DMS53 treated with DMSO at 0.1 percent for 48 hours (cell line): ENCODE data around the gene SCAMP4.

Source experiments
- DNase-seq: peaks from one replicate; lab custom pipeline; 2025; ENCODE audit not compliant: unreplicated experiment; lab: John Stamatoyannopoulos, UW

The SCAMP4 gene

DNA sequence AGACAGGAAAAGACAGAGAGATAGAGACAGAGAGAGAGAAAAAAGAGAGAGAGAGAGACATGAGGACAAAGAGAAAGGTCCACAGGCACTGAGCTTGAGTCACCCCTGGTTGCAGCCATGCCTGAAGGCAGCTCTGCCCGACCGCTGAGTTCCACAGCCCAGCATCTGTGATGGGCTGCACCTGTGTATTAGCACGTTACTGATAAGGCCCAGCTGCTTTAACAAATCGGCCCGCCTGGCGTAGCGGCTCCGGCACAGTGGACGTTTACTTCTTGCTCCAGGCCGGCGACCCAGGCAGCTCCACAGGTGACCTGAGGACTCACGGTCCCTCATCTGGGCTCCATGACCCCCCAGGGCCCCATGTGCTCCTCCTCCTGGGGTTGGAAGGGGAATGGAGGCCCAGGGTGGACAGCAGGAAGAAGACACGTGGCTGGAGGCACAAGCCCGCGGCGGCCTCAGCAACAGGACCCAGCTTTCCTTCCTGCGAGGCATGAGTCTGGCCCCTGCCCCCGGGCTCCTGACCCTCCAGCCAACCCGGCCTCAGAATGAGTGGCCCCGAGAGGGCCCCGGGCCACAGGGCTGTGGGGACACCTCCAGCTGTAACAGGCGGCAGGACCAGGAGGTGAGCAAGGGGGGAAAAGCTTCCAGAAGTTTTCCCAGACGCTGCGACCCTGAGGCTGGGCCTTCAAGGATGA lies 31.9 kb downstream of the SCAMP4 start:
- DNase-seq: no peak

DNA sequence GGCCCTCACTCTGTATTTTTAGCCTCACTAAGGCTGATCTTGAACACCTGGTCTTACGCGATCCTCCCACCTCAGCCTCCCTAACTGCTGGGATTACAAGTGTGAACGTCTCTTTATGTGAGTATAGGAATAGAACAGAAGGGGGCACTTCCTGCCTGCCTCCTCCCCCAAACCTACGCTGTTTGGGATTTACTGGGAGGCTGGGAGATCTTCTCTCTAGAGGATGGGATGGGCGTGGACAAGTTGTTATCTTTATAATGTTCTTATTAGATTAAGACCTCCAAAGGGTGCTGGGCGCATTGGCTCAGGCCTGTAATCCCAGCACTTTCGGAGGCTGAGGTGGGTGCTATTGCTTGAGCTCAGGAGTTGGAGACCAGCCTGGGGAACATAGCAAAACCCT lies 32.9 kb downstream of the SCAMP4 start:
- DNase-seq: no peak

DNA sequence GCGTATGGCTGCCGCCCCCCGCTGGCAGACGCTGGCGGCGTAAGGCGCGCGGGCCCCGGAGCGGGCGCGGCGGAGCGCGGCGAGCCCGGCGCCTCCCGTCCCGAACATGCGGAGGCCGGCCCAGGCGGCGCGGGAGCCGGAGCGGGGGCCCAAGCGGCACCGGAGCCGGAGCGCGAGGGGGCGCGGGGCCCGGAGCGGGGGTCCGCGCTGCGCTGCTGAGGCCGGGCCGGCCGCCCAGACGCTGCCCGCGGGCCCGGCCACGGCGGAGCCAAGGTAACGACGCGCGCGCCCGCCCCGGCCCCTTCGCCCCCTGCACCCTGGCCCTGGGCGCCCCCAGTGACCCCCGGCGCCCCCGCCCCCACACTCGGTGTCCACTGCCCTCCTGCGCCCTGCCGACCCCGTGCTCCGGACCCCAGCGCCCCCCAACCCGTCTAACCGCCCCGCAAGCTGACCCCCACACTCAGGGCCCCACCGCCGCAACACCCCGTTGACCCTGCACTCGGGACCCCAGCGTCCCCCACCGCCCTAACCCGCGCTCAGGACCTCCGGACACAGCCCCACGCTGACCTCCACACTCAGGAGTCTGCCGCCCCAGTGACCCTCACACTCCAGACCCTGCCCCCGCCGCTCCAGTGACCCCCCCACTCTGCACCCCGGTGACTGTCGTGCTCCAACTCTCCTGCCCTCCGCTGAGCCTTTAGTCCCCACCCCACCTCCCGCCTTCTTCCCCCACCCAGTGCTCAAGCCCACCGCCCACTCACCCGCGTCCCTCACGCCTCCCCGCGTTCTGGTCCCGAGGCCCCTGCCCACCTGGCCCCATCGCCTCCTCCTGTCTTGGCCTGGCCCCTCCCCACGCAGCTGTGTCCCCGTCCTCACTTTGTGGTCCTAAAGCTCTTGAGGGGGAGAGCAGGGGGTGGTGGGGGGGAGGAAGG lies 36.2 kb downstream of the SCAMP4 start, which contains the start of gene CSNK1G2:
Gene CSNK1G2, plus strand, starts transcription at position 27 of the 932 bp plus-strand sequence. CDS start 28,601 bp downstream, outside the sequence.
- no peak for DNase-seq

DNA sequence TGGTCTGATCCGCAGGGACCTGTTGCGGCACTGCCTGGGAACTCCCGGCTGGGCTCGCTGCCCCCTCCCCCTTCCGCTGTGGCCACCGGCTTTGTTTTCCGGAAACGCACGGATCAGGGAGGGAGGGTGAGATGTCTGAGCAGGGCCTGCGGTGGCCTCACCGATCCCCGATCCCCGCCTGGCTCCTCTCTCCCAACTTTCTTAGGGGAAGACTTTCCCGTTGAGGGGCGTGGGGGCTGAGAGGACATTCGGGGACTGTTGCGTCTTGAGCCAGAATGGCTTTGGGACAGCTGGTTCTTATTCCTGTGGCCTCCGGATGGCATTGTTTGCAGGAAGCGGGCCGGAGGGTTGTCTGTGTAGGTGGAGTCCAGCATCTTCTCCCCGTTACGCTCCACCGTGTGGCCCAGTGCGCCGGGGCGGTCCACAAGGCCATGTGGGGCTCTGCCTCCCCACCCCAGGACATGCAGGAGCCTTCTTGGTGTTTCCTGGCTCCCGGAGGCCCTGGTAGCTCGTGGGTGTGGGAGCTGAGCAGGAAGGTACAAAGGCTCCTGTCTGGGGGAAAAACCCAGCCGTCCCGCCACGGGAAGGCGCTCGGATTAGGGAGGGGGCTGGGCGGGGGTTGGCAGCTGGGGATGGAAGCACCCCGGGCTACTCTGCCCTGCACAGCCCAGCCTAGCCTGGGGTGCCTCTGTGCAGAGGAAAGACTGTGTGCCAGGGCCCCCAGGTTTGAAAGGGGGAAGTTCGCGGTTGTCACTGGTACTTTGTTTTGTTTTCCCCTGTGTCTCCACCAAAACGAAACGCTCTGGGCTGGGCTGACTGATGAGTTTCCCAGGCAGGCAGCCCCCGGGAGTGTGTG lies 37.1 kb downstream of the SCAMP4 start:
- DNase-seq: peak; percentile 26

DNA sequence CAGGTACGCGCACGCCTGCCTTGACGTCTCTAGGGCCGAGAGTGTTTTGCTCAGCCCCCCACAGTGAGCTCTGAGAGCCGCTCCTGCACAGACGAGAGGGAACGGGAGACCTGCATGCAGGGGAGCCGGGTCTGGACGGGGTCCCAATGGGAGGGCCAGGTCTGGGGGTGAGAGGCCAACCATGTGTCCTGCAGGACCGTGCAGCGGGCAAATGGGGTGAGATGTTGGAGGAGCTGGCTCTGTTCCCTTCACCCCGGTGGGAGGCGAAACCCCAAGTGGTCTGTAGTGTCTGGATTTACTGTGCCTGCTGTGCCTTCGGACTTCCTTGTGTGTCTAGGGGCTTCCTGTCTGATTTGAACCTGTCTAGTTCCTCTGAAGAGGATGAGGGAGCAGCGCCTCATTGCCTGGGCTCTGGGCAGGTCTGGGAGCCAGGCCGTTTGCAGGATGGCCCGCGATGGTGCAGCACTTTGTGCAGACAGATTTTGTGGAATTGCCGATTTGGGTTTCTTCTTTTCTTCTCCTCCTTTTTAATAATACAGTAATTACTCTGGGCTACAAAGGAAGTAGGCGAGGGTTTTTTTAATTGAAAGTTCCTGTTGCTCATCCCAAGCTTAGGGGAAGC lies 37.8 kb downstream of the SCAMP4 start:
- no peak for DNase-seq

DNA sequence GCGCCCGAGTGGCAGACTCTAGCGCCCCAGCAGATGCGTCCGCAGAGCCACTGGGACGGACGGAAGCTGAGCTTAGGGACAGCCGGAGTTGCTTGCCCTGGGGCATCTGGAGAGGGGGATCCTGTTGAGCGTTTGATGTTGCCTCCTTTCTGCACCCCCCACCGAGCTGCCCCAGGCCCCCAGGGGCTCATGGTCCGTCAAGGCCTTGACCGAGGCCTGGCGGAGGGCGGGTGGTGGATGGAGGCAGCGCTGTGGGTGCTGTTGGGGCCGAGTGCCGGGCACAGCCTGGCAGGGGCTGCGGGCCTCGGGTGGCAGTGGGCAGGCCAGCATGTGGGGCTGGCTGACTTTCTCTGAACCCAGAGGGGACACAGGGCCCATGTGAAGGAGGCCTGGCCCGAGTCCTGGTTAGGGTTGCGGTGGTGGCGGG lies 38.5 kb downstream of the SCAMP4 start:
- DNase-seq: no peak

DNA sequence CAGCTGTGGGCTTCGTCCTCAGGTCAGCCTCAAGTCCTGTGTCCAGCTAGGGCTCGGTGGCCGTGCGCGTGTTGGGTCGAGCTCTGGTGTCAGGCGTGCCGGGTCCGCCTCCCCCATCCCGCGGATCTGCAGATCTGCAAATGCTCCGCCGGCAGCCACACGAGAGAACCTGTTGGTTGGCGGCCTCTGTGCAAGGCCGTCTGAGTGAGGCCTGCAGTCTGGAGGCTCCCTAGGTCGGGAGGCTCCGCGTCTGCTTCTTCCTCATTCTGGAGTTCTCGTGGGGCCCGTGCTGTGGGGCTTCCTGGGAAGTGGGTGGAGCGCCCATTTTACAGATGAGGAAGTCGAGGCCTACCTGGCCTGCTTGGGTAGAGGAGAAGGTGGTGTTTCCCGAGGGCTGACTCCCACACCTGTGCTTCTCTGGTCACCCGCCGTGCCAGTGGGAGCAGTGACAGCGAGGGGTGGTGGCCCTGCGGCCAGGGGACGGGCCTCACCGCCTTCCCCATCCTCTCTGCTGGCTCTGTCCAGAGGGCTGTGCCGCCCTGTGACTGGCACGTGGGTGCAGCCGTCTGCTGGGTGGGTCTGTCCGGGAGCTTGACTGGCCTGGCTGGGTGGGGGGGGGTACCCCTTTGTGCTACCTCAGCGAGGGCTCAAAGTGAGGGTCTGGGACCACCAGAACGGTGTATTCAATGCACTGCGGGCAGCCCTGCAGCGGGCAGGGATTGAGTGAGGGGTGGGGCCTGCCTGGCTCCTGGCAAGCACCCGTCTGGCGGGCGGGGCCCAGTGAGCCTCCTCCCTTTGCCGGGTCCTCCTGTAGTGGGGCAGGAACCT lies 39.1 kb downstream of the SCAMP4 start:
- DNase-seq: no peak

DNA sequence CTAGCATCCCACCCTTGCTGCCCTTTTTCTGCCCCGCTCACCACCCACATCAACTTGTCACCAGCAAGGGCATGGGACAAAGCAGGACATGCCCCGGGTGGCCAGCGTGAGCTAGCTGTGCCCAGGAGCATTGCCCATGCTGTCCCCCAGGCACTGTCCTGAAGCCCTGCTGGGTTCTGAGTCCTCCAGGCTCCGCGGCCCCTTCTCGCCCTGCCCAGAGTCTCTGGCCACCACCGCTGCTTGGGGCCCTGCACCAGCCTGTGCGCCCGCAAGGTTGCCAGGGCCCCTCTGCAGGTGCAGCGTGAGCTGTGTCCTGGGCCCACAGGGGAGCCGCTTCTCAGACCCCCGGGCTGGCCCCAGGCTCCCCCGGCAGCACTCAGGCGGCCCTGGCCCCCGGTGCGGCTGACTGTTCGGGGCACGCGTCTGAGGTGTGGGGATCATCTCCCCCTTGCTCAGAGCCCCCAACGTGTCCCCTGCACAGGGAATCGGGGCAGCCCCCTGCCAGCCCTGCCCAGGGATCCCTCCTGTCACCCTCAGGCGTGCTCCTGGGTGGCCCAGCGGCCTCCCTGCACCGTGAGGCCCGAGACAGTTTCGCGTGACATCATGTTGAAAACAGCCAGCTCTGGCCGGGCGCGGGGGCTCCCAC lies 39.8 kb downstream of the SCAMP4 start:
- DNase-seq: no peak

DNA sequence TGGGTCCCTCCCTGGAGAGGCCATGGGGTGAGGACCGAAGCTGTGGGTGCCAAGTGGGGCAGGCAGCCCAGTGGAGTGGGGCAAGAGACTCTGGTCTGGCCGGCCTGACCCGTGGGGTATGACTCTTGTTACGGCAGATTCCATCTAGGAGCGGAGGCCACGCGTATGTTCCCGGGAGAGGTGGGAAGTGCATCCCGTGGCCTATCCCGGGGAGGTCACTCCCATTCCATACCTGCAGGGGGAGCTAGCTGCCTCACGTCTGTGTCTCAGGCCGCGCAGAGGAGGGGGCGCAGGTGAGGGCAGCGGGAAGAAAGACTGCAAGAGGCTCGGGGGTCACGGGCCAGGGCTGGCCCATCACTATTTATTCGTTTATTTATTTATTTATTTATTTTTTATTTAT lies 40.7 kb downstream of the SCAMP4 start:
- no peak for DNase-seq

DNA sequence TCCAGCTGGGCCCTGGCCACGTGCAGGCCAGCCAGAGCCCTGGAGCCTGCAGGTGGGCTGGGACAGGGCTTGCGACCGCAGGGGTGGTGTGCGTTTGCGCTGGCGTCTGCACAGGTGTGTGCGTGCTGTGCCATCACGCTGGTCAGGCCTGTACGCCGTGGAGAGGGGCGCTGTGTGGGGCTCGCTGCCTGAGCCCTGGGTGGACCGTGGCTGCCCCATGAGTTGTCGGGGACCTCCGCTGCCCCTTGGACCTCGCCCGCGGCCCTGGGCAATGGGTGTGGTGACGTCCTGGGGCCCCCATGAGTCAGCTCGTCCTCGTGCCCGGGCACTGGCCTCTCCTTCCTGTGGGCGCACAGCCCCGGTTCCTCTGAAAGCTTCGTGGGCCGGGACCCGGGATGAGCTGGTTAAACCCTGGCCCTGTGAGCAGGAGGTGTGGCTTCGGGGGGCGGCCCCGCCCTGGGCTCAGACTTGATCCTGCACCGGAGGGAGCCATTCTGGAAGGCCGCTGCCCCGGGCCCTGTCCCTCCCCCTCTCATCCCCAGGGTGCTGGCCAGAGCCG lies 42.5 kb downstream of the SCAMP4 start:
- no peak for DNase-seq

DNA sequence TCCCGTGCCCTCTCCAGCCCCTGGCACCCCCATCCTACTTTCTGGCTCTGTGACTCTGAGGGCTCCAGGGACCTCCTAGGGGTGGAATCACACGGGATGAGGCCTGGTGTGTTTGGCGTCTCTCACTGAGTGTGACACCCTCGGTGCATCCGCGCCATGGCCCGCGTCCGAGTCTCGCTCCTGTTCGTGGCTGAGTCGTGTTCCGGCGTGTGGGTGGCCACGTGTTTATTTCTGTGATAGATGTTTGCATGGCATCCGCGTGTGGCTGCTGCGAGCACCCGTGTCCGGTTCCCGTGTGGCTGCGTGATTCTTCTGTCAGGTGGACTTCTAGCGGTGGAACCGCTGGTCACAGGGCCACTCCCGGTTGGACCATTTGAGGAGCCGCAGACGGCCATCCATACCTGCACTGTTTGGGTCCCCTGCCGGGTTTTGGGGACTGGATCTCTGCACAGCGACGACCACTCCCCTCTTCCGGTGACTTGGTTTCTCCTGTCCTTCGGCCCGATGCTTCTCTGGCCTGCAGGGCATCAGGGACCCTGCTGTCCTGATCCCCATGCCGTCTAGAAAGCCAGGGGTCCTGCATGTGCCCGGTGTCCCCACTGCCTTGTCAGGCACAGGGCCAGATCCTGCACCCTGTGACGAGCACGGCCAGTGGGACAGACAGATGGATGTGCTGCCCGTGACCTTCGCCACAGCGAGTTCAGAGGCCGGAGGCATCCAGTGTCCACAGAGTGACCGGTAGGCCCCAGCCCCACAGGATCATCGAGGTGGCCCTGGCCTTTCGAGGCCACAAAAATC lies 44.3 kb downstream of the SCAMP4 start:
- no peak for DNase-seq

DNA sequence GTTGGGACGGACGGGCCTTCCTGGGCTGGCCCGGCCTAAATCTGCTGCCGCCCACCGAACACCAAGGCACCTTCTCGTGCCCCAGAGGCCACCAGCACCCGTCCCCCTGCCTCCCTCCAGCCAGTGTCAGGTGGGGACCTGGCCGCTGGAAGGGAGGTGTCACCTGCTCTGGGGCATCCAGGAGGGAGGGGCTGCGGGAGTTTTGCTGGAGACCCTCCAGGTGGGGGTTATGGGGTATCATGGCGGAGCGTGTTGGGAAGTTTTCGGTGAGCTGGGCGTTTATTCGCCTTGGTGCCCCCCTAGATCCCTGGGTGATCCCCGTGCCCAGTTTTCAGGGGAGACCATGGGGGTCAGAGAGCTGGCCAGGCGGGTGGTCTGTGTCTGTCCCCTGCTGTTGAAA lies 45.4 kb downstream of the SCAMP4 start:
- no peak for DNase-seq

DNA sequence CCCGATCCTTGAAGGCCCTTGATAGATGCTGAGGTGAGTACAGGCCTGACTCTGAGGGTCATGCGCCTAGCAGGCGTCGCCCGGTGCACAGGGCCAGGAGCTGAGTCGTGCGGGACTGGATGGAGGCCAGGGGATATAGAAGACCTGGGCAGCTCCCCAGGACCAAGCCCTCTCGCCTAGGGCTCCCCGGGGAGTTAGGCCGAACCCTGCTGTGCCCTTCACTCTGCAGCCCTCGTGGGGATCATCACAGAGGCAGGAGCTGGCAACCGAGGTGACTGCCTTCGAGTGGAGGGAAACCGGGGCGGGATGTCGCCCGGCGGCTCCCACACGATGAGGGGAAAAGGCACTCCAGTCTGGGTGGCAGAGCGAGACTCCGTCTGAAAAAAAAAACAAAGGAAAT lies 47.4 kb downstream of the SCAMP4 start:
- no peak for DNase-seq

DNA sequence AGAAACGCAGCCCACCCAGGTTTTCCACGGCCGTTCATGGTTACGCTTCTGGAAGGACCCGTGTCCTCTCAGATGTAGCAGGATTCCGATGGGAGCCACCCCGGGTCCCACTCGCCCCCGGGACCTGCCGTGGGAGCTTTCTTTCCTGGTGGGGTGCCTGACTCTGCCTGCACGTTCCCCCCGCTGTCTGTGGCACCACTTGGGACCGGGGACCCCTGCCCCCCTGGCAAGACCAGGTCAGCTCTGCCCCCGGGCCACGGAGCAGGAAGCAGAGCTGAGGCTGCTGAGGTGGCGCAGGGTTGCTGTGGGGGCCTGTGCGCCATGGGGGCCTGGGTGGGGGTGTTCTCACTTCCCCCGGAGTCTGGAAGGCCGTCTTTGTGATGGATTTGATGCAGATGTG lies 47.8 kb downstream of the SCAMP4 start:
- DNase-seq: no peak

DNA sequence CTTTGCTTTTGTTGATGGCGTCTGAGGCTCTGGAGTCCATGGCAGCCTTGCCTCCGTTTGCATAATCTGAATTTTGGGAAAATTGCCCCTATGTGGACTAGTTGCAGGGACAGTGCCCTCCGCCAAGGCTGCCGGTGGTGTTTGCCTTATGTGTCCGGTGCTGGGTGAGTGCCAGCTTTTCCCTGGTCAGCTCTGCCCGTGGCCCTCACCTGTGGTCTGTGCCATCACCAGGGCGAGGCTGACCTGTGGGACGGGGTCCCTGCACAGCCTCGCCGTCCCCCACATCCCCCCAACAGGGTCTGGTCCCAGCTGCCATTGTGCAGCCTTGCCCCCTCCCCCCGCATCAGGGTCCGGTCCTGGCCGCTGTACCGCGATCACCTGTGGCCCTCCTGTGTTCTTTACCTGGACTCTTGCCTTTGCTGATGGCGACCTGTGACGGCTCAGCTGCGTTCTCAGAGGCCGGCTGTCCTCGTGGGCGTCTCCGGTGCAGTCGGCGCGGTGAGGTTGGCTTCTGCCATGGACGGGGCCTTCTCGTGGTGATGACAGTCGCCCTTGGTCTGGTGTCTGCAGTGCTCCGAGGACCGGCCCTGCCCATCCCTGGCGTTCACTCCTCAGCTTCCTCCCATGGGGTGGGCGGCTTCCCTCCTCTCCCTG lies 48.4 kb downstream of the SCAMP4 start:
- DNase-seq: no peak

DNA sequence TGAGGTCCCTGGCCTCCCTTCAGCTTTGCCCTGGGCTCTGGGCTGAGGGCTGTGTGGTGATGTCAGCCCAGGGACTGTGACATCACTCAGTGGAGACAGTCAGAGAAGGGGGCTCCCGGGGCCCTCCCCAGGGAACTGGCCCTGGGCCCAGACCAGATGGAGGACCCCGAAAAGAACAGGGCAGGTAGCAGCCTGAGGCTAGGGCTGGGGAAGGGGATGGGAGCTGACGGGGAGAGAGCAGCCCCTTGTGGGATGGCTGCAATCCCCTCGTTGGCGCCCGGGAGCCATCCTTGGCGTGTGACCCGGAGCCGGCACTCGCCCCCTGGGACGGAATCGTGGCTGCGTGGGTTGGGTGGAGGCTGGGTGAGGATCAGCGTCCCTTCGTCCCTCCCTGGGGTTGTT lies 49.3 kb downstream of the SCAMP4 start:
- DNase-seq: no peak

DNA sequence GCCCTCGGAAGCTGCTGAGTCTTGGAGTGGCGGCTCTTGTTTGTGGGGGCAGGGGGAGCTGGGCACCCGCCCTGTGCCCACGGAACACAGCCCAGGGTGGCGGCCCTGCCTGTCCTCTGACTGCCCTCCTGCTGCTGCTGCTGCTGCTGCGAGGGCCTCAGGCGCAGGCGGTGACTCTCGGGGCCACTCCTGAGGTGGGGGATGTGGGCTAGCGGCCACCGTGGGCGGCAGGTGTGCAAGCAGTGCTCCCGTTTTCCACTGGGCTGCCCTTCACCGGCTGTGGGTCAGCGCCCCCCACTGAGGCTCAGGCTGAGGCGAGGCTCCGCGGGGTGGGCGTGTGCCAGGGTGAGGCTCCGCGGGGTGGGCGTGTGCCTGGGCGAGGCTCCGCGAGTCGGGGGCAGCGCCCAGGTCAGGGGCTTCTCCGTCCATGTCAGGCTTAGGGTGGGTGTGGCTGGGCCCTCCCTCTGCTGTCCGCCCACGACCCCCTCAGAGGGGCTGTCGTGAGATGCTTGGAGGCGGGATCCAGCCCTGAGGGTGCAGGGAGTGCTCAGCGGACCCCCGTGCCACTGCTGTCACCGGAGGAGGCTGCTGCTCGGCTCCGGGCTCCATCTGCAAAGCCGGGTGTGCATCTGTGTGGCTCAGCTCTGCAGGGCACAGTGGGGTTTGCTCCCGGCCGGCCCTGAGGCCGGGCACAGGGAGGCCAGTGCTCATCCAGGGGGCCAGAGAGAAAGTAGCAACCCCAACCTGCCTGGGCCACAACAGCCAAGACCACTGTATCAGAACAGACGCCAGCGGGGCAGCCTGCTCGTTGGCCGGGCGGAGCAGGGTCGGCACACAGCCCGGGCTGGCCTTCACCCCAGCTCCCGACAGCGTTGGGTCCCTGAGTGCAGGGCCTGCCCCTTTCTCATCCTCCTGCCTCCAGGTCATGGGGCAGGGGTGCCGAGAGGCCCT lies 50.2 kb downstream of the SCAMP4 start:
- no peak for DNase-seq
